K562 (cell line): Measurements from ENCODE around the gene TMCC2. TPM values are rescaled to one million over a fixed set of nuclear protein-coding genes. Genes with fewer than 3 reads are reported as not detected.

Source experiments
- AFF4 ChIP-seq: sonication (generic); formaldehyde crosslinking; IDR thresholded peaks from 2 replicates; pipeline ENCODE4 v1.8.0; 2023; ENCODE audit warnings: mild to moderate bottlenecking, missing genetic modification reagents
- ARID1B ChIP-seq: fragments of 450-650 bp; IDR thresholded peaks from 2 replicates; pipeline ENCODE4 v1.6.1; 2016; ENCODE audit warnings: antibody characterized with exemption, mild to moderate bottlenecking, inconsistent platforms
- CBX8 ChIP-seq: fragments of 200-600 bp; sonication (generic); IDR thresholded peaks from 2 replicates; pipeline ENCODE4 v1.6.1; 2012; ENCODE audit warnings: borderline replicate concordance, mixed run types, low read depth, mild to moderate bottlenecking, moderate library complexity, mixed read lengths, low read length, control low read depth, inconsistent platforms; ENCODE audit not compliant: poor library complexity, severe bottlenecking; ENCODE audit errors: extremely low read depth
- CREB1 ChIP-seq, 2 experiments: sonication (generic) in 1 of 2; formaldehyde crosslinking in 1 of 2; IDR thresholded peaks; 2 replicates each; pipeline versions ENCODE4 v1.6.1 to v1.8.0; 2012 to 2022; ENCODE audit warnings: inconsistent platforms in 1 of 2, mild to moderate bottlenecking in 1 of 2, missing genetic modification reagents in 1 of 2, moderate library complexity in 1 of 2
- DMBX1 ChIP-seq: fragments of 250-450 bp; sonication (Bioruptor Pico); IDR thresholded peaks from 2 replicates; pipeline ENCODE4 v1.8.0; 2022; ENCODE audit warnings: inconsistent platforms, mild to moderate bottlenecking, moderate library complexity, borderline replicate concordance
- ERF ChIP-seq: fragments of 450-650 bp; formaldehyde crosslinking; IDR thresholded peaks from 2 replicates; pipeline ENCODE4 v1.4.0; 2020; ENCODE audit warnings: mild to moderate bottlenecking, mixed read lengths
- ESRRB ChIP-seq: fragments of 250-450 bp; sonication (Bioruptor Pico); IDR thresholded peaks from 2 replicates; pipeline ENCODE4 v1.5.0; 2020; ENCODE audit warnings: mild to moderate bottlenecking, moderate library complexity, borderline replicate concordance
- FOXK1 ChIP-seq: sonication (generic); formaldehyde crosslinking; IDR thresholded peaks from 2 replicates; pipeline ENCODE4 v1.8.0; 2022; ENCODE audit warnings: missing genetic modification reagents, mild to moderate bottlenecking, borderline replicate concordance
- FOXM1 ChIP-seq, 2 experiments: fragments of 450-650 bp in 1 of 2; sonication (generic) in 1 of 2; formaldehyde crosslinking in 1 of 2; IDR thresholded peaks; 2 replicates each; pipeline versions ENCODE4 v1.6.1 to v1.9.0; 2017 to 2022; ENCODE audit warnings: low read depth in 2 of 2, mild to moderate bottlenecking in 2 of 2, missing genetic modification reagents in 1 of 2, moderate library complexity in 1 of 2
- GABPA ChIP-seq: fragments of 200-800 bp; sonication (Bioruptor generic); conservative IDR thresholded peaks from 2 replicates; pipeline ENCODE4 v1.6.1; 2016; ENCODE audit warnings: low read depth, missing genetic modification characterization, missing compliant biosample characterization
- HLTF ChIP-seq: fragments of 450-650 bp; IDR thresholded peaks from 2 replicates; pipeline ENCODE4 v1.6.1; 2016
- HOXB6 ChIP-seq: fragments of 250-450 bp; sonication (Bioruptor Pico); IDR thresholded peaks from 2 replicates; pipeline ENCODE4 v1.5.1; 2022; ENCODE audit warnings: mild to moderate bottlenecking, borderline replicate concordance
- KDM1A ChIP-seq, 2 experiments: fragments of 450-650 bp; IDR thresholded peaks; 2 replicates each; pipeline ENCODE4 v1.6.1; 2016; ENCODE audit warnings: mild to moderate bottlenecking in 2 of 2
- KLF10 ChIP-seq: fragments of 250-450 bp; sonication (Bioruptor Pico); IDR thresholded peaks from 2 replicates; pipeline ENCODE4 v1.6.1; 2021; ENCODE audit warnings: matching md5 sums
- MIER1 ChIP-seq: fragments of 450-650 bp; IDR thresholded peaks from 2 replicates; pipeline ENCODE4 v1.6.1; 2016; ENCODE audit warnings: antibody characterized with exemption, mild to moderate bottlenecking, low read depth
- MYC ChIP-seq, 2 experiments: fragments of 250-450 bp in 1 of 2; sonication (Bioruptor Pico) in 1 of 2; IDR thresholded peaks; 2 replicates each; pipeline versions ENCODE4 v1.5.1 to v1.6.1; 2012 to 2021; ENCODE audit warnings: low read depth in 2 of 2, borderline replicate concordance in 1 of 2, improper control_type of control experiment in 1 of 2, low read length in 1 of 2, mild to moderate bottlenecking in 1 of 2, moderate library complexity in 1 of 2
- NFE2 ChIP-seq: IDR thresholded peaks from 2 replicates; pipeline ENCODE4 v1.6.1; 2014; ENCODE audit warnings: antibody characterized with exemption, low read depth
- NR4A1 ChIP-seq, 2 experiments: fragments of 250-450 bp in 1 of 2; fragments of 450-650 bp in 1 of 2; sonication (Bioruptor Pico) in 1 of 2; IDR thresholded peaks; 2 replicates each; pipeline versions ENCODE4 v1.4.0 to v1.6.1; 2016 to 2020; ENCODE audit warnings: mild to moderate bottlenecking in 2 of 2, missing compliant biosample characterization in 1 of 2, missing genetic modification characterization in 1 of 2, moderate library complexity in 1 of 2
- RBBP5 ChIP-seq: fragments of 200-600 bp; sonication (generic); IDR thresholded peaks from 2 replicates; pipeline ENCODE4 v1.6.1; 2012; ENCODE audit warnings: borderline replicate concordance, mild to moderate bottlenecking, low read length, control low read depth, inconsistent platforms; ENCODE audit not compliant: insufficient read depth, poor library complexity, severe bottlenecking
- YBX1 ChIP-seq: fragments of 450-650 bp; IDR thresholded peaks from 2 replicates; pipeline ENCODE4 v1.7.1; 2016; ENCODE audit warnings: mild to moderate bottlenecking
- YY1 ChIP-seq, 3 experiments: IDR thresholded peaks; 2 replicates each; pipeline ENCODE4 v1.6.1; 2011; ENCODE audit warnings: low read length in 2 of 3, mild to moderate bottlenecking in 2 of 3, moderate library complexity in 2 of 3, borderline replicate concordance in 1 of 3, control low read depth in 1 of 3, low read depth in 1 of 3; ENCODE audit not compliant: insufficient read depth in 3 of 3, insufficient replicate concordance in 2 of 3, control insufficient read depth in 1 of 3, insufficient read length in 1 of 3; ENCODE audit errors: extremely low read depth in 1 of 3
- ZBED1 ChIP-seq: IDR thresholded peaks from 2 replicates; pipeline ENCODE4 v1.6.1; 2014
- ZFP30 ChIP-seq: fragments of 250-450 bp; sonication (Bioruptor Pico); IDR thresholded peaks from 2 replicates; pipeline ENCODE4 v1.8.0; 2022; ENCODE audit warnings: moderate library complexity, mild to moderate bottlenecking, inconsistent platforms, borderline replicate concordance
- ZNF133 ChIP-seq: fragments of 250-450 bp; sonication (Bioruptor Pico); IDR thresholded peaks from 2 replicates; pipeline ENCODE4 v1.4.0; 2020; ENCODE audit warnings: mild to moderate bottlenecking
- polyA plus RNA-seq, 8 experiments: library from polyadenylated mRNA; depleted of rRNA in 4 of 8; stranded (reverse) in 5 of 8; unstranded in 3 of 8; fragments of >200 nt; fragmentation: Nextera tagmentation in 2 of 8; fragmentation: Illumina TruSeq in 1 of 8; extraction: Ambion mirVana in 2 of 8; extraction: Trizol in 1 of 8; gene quantifications; 2 replicates each; pipeline versions ENCODE4 v1.2.1 to v1.2.3, GENCODE V29; 2011 to 2014; ENCODE audit warnings: inconsistent platforms in 1 of 8, missing spikeins in 1 of 8
- total RNA-seq, 7 experiments: library from RNA; depleted of rRNA in 6 of 7; stranded (reverse); fragments of >200 nt in 6 of 7; fragmentation: Illumina TruSeq in 2 of 7; extraction: Trizol in 2 of 7; gene quantifications; 2 replicates each; pipeline versions ENCODE4 v1.2.1 to v1.2.3, GENCODE V29; 2011 to 2021; ENCODE audit warnings: low replicate concordance in 1 of 7

TMCC2 gene
- total and polyA plus RNA-seq, 9 of the 15 experiments (the other 6 are each of a cell fraction or from before 2014, with no cell fraction given) = 0.06 to 1.8 (median 0.98) TPM

GRCh38 chr1:205267306-205267902 is 39.7 kb downstream of the TMCC2 start (continued):
- TF ChIP-seq ZBED1 = no peak
- peak; percentile 63 for TF ChIP-seq GABPA
- no peak for TF ChIP-seq ZNF133 (CRISPR knock-in tag)
- 0 out of 2 replicates have a peak, but pooled peaks have one; percentile 7 for TF ChIP-seq HOXB6 (CRISPR knock-in tag)
- TF ChIP-seq AFF4 (CRISPR knock-in tag) = no peak
- peak; percentile 27; the same call in 1 of the 2 replicates for TF ChIP-seq MYC (IDR thresholded peaks at IDR 0.05; ENCODE audit: low read depth, low read length)
- TF ChIP-seq MYC (CRISPR knock-in tag; IDR thresholded peaks at IDR 0.05; ENCODE audit: borderline replicate concordance, low read depth) = no peak
- TF ChIP-seq CBX8 = no peak
- TF ChIP-seq CREB1 (IDR thresholded peaks at IDR 0.05) = no peak
- TF ChIP-seq CREB1 (CRISPR knock-in tag; IDR thresholded peaks at IDR 0.05) = no peak
- no peak for TF ChIP-seq YY1 (IDR thresholded peaks at IDR 0.05; ENCODE audit: borderline replicate concordance in 1 of 3, control insufficient read depth in 1 of 3, extremely low read depth in 1 of 3, insufficient read depth in 3 of 3, insufficient read length in 1 of 3, insufficient replicate concordance in 2 of 3, low read depth in 1 of 3, low read length in 2 of 3)
- peak; percentile 79 for TF ChIP-seq ARID1B
- no peak for TF ChIP-seq YBX1
- no peak for TF ChIP-seq ERF (CRISPR knock-in tag)
- 0 out of 4 replicates have a peak, but pooled peaks of 1 of the 2 experiments have one; percentile 24 for TF ChIP-seq KDM1A (IDR thresholded peaks at IDR 0.05)
- TF ChIP-seq NFE2 = no peak
- no peak for TF ChIP-seq FOXK1 (CRISPR knock-in tag)
- TF ChIP-seq RBBP5 = no peak
- TF ChIP-seq HLTF = no peak
- TF ChIP-seq DMBX1 (CRISPR knock-in tag) = no peak
- no peak for TF ChIP-seq NR4A1 (CRISPR knock-in tag; IDR thresholded peaks at IDR 0.05)
- TF ChIP-seq NR4A1 (tag; IDR thresholded peaks at IDR 0.05) = no peak
- TF ChIP-seq KLF10 (CRISPR knock-in tag) = no peak
- TF ChIP-seq MIER1 = no peak
- no peak for TF ChIP-seq ESRRB (CRISPR knock-in tag)
- no peak for TF ChIP-seq ZFP30 (CRISPR knock-in tag)
- no peak for TF ChIP-seq FOXM1 (IDR thresholded peaks at IDR 0.05; ENCODE audit: low read depth)
- TF ChIP-seq FOXM1 (CRISPR knock-in tag; IDR thresholded peaks at IDR 0.05; ENCODE audit: low read depth) = no peak
